HCT116 (cell line): ENCODE results near the gene LMNA. TPM values are rescaled to one million over a fixed set of nuclear protein-coding genes. Genes with fewer than 3 reads are reported as not detected.

Experiments
- ATAC-seq: fragments of 200-7000 bp; cut with Tn5 transposase; 2 replicates; pipeline ENCODE4 v1.9.1; 2020; ENCODE audit warnings: mild to moderate bottlenecking, moderate library complexity
- BruUV-seq: library from RNA; stranded (reverse); fragments of 400-500 nt; replicated peaks from 2 replicates; lab custom pipeline; 2021; lab: Mats Ljungman, UMichigan
- CTCF ChIA-PET: fragments of 300-600 bp; sonication (Branson Sonifier 250); formaldehyde crosslinking; loops from one replicate; lab custom pipeline; 2021; ENCODE audit warnings: antibody characterized with exemption; lab: Charles Lee
- POLR2A ChIA-PET: fragments of 300-600, 350-600 bp; sonication (Branson Sonifier 250); formaldehyde crosslinking; loops from one replicate; lab custom pipeline; 2021; ENCODE audit warnings: antibody characterized with exemption; lab: Charles Lee
- RAD21 ChIA-PET, 2 experiments: fragments of 300-600 bp; sonication (Branson Sonifier 250); formaldehyde crosslinking; loops; one replicate each; lab custom pipeline; 2023; ENCODE audit warnings: low total read pairs in 2 of 2; ENCODE audit not compliant: uncharacterized antibody in 2 of 2, unreplicated experiment in 2 of 2, low non-redundant PET in 1 of 2; lab: Charles Lee
- DNase-seq: peaks from one replicate; pipeline ENCODE4 v3.0.0-alpha.2; 2010; ENCODE audit warnings: low read depth, low spot score
- H2AFZ ChIP-seq: fragments of 200-600 bp; shearing (Covaris generic), sonication (generic); 2 replicates; pipeline ENCODE4 v1.6.1; 2017; ENCODE audit warnings: low read depth, mixed run types, mixed read lengths, antibody characterized with exemption, low read length; ENCODE audit not compliant: poor library complexity, severe bottlenecking
- H3K27ac ChIP-seq: 2 replicates; pipeline ENCODE4 v1.5.1; 2012; ENCODE audit warnings: low read depth, low read length
- H3K27me3 ChIP-seq: fragments of 200-600 bp; sonication (generic); 2 replicates; pipeline ENCODE4 v1.6.1; 2016; ENCODE audit warnings: mixed run types, low read length, mixed read lengths; ENCODE audit not compliant: insufficient read depth
- H3K36me3 ChIP-seq, 2 experiments: fragments of 200-500 bp in 1 of 2; fragments of 200-600 bp in 1 of 2; sonication (Bioruptor generic) in 1 of 2; sonication (generic) in 1 of 2; 2 replicates each; pipeline versions ENCODE4 v1.5.1 to v1.6.1; 2014 to 2016; ENCODE audit warnings: low read length in 2 of 2, inconsistent platforms in 1 of 2, mixed read lengths in 1 of 2, mixed run types in 1 of 2; ENCODE audit not compliant: insufficient read depth in 2 of 2, control insufficient read depth in 1 of 2
- H3K4me1 ChIP-seq, 2 experiments: fragments of 200-600 bp in 1 of 2; sonication (generic) in 1 of 2; 2 replicates each; pipeline versions ENCODE4 v1.5.1 to v1.6.1; 2012 to 2017; ENCODE audit warnings: low read length in 2 of 2, inconsistent platforms in 1 of 2, mild to moderate bottlenecking in 1 of 2, mixed read lengths in 1 of 2, mixed run types in 1 of 2, moderate library complexity in 1 of 2; ENCODE audit not compliant: insufficient read depth in 2 of 2, control insufficient read depth in 1 of 2
- H3K4me2 ChIP-seq: fragments of 200-600 bp; sonication (generic); 2 replicates; pipeline ENCODE4 v1.6.1; 2017; ENCODE audit warnings: mixed run types, low read length, mixed read lengths
- H3K4me3 ChIP-seq, 2 experiments: fragments of 200-600 bp in 1 of 2; sonication (generic) in 1 of 2; replicated peaks in 1 of 2; 2 replicates each; pipeline ENCODE4 v1.5.1; 2011 to 2016; ENCODE audit warnings: low read length in 2 of 2, control low read depth in 1 of 2, low read depth in 1 of 2, mild to moderate bottlenecking in 1 of 2, mixed read lengths in 1 of 2, mixed run types in 1 of 2
- H3K79me2 ChIP-seq: fragments of 200-600 bp; sonication (generic); 2 replicates; pipeline ENCODE4 v1.6.1; 2017; ENCODE audit warnings: mild to moderate bottlenecking, mixed run types, low read length, moderate library complexity, mixed read lengths; ENCODE audit not compliant: insufficient read depth
- H3K9ac ChIP-seq: fragments of 200-600 bp; sonication (generic); 2 replicates; pipeline ENCODE4 v1.6.1; 2016; ENCODE audit warnings: low read length, mixed read lengths
- H3K9me2 ChIP-seq: fragments of 200-600 bp; sonication (generic), shearing (Covaris generic); 2 replicates; pipeline ENCODE4 v1.6.1; 2017; ENCODE audit warnings: mixed run types, mild to moderate bottlenecking, moderate library complexity; ENCODE audit not compliant: insufficient read depth
- H3K9me3 ChIP-seq, 2 experiments: fragments of 200-500 bp in 1 of 2; fragments of 200-600 bp in 1 of 2; sonication (Bioruptor generic) in 1 of 2; sonication (generic) in 1 of 2; 2 replicates each; pipeline ENCODE4 v1.6.1; 2014 to 2017; ENCODE audit warnings: low read length in 2 of 2, mixed read lengths in 2 of 2, inconsistent platforms in 1 of 2, low read depth in 1 of 2, mild to moderate bottlenecking in 1 of 2, mixed run types in 1 of 2, moderate library complexity in 1 of 2; ENCODE audit not compliant: control insufficient read depth in 1 of 2, insufficient read depth in 1 of 2
- H4K20me1 ChIP-seq: fragments of 200-600 bp; sonication (generic), shearing (Covaris generic); 2 replicates; pipeline ENCODE4 v1.6.1; 2017; ENCODE audit warnings: mixed run types, mild to moderate bottlenecking, moderate library complexity; ENCODE audit not compliant: insufficient read depth
- CBX3 ChIP-seq: IDR thresholded peaks from 2 replicates; pipeline ENCODE4 v1.6.1; 2012; ENCODE audit warnings: low read depth
- CEBPB ChIP-seq: IDR thresholded peaks from 2 replicates; pipeline ENCODE4 v1.6.1; 2012; ENCODE audit warnings: low read depth
- EGR1 ChIP-seq: IDR thresholded peaks from 2 replicates; pipeline ENCODE4 v1.6.1; 2012; ENCODE audit warnings: low read depth
- ELF1 ChIP-seq: IDR thresholded peaks from 2 replicates; pipeline ENCODE4 v1.6.1; 2012; ENCODE audit warnings: low read depth, borderline replicate concordance
- EZH2 ChIP-seq: fragments of 200-600 bp; sonication (generic); IDR thresholded peaks from 2 replicates; pipeline ENCODE4 v1.6.1; 2017; ENCODE audit warnings: antibody characterized with exemption, mixed run types
- JUND ChIP-seq: IDR thresholded peaks from 2 replicates; pipeline ENCODE4 v1.6.1; 2012
- POLR2AphosphoS5 ChIP-seq: IDR thresholded peaks from 2 replicates; pipeline ENCODE4 v1.6.1; 2011; ENCODE audit warnings: mild to moderate bottlenecking, low read depth, low read length, moderate library complexity
- RAD21 ChIP-seq: IDR thresholded peaks from 2 replicates; pipeline ENCODE4 v1.6.1; 2012; ENCODE audit warnings: low read depth, mild to moderate bottlenecking
- SIN3A ChIP-seq: IDR thresholded peaks from 2 replicates; pipeline ENCODE4 v1.6.1; 2012; ENCODE audit warnings: low read depth
- SP1 ChIP-seq: IDR thresholded peaks from 2 replicates; pipeline ENCODE4 v1.6.1; 2012; ENCODE audit warnings: low read depth
- SRF ChIP-seq: IDR thresholded peaks from 2 replicates; pipeline ENCODE4 v1.6.1; 2012; ENCODE audit warnings: low read depth
- TCF7L2 ChIP-seq: IDR thresholded peaks from 2 replicates; pipeline ENCODE4 v1.7.0; 2011; ENCODE audit warnings: borderline replicate concordance, inconsistent platforms; ENCODE audit not compliant: insufficient read depth, insufficient read length; ENCODE audit errors: extremely low read depth
- YY1 ChIP-seq: IDR thresholded peaks from 2 replicates; pipeline ENCODE4 v1.6.1; 2011; ENCODE audit warnings: low read length, low read depth, moderate library complexity, mild to moderate bottlenecking; ENCODE audit not compliant: insufficient replicate concordance; ENCODE audit errors: extremely low read depth
- ZFX ChIP-seq: fragments of 450-650 bp; IDR thresholded peaks from 2 replicates; pipeline ENCODE4 v1.6.1; 2017
- ZNF274 ChIP-seq: fragments of 200-500 bp; sonication (Bioruptor generic); IDR thresholded peaks from 2 replicates; pipeline ENCODE4 v1.6.1; 2014; ENCODE audit warnings: mild to moderate bottlenecking, low read depth, low read length, inconsistent platforms
- intact Hi-C: fragments of 100-400 bp; cut with micrococcal nuclease; formaldehyde crosslinking; loops from 2 replicates; pipeline ENCODE4 v1.10.0; 2022
- total RNA-seq: library from RNA; stranded (reverse); gene quantifications from one replicate; pipeline ENCODE4 v1.2.1, GENCODE V29; 2021; ENCODE audit not compliant: unreplicated experiment
- TF ChIP-seq, protein P1 (sequence below), 3 experiments: fragments of 200-600 bp in 1 of 3; sonication (generic) in 1 of 3; IDR thresholded peaks in 2 of 3; conservative IDR thresholded peaks in 1 of 3; 2 replicates each; pipeline ENCODE4 v1.5.1; 2012 to 2017; ENCODE audit warnings: low read depth in 2 of 3, low read length in 2 of 3, antibody characterized with exemption in 1 of 3, borderline replicate concordance in 1 of 3, control low read depth in 1 of 3, mild to moderate bottlenecking in 1 of 3, mixed read lengths in 1 of 3, mixed run types in 1 of 3, moderate library complexity in 1 of 3; ENCODE audit not compliant: insufficient read depth in 1 of 3
- TF ChIP-seq, protein P2 (sequence below): IDR thresholded peaks from 2 replicates; pipeline ENCODE4 v1.6.1; 2012
- TF ChIP-seq, protein P3 (sequence below): IDR thresholded peaks from 2 replicates; pipeline ENCODE4 v1.6.1; 2012; ENCODE audit warnings: low read depth

LMNA gene
- total RNA-seq, 1 experiment from 2014 or later = 528 TPM

DNA sequence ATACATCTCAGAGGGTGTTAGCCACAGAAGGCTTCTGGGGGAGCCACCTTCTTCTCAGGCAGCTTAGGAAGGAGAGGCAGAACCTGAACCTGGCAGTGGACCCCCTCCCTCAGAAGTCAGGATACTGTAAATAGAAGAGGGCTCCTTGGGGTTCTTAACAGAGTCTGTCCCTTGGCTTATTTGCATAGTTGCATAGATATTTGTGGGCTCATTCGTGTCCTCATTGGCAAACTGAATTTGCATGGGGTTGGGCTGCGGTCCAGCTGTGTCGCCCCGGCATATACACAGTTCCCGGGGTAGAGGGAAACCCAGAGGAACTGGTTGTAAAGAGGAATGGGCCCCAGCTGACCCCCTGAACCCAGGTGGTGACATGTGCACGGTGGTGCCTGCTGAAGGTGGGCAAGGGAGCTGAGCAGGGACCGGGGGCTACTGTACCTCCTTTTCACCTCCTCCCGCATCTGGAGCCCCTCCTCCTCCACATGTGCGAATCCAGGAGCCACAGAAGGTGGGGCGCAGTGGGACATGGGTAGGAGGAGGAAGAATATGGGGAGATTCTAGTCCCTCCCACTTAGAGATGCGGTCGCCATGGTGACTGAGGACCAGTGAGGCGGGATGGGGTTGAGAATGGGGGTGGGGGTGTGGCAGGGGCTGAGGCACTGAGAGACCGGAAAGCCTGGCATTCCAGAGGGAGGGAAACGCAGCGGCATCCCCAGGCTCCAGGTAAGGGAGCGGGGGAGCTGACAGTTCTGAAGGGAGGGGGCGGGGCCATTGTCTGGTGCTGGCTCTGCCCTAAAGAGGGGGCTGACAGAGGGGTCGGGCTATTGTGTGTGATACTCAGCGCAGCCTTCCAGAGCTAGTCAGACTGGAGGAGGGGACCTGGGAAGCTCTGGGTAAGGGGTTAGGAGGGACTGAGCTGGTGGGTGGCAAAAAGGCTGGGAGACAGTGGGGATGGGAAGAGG lies 35.1 kb downstream of the LMNA start:
- no peak for DNase-seq
- intact Hi-C loops = loop anchor here (10.0 kb wide), 1 partner anchor 295 kb away; no protein-coding TSS in a partner anchor
- Histone ChIP-seq H3K4me2 (no peak overlapping the region), H3K27me3 (no peaks in the 10 kb centered on the region; the same call in 1 of the 2 replicates), H3K36me3 (no peaks in the 10 kb centered on the region), H4K20me1 (no peaks in the 10 kb centered on the region)
- no TSS peak for BruUV-seq
- TF ChIP-seq, protein P1, sequence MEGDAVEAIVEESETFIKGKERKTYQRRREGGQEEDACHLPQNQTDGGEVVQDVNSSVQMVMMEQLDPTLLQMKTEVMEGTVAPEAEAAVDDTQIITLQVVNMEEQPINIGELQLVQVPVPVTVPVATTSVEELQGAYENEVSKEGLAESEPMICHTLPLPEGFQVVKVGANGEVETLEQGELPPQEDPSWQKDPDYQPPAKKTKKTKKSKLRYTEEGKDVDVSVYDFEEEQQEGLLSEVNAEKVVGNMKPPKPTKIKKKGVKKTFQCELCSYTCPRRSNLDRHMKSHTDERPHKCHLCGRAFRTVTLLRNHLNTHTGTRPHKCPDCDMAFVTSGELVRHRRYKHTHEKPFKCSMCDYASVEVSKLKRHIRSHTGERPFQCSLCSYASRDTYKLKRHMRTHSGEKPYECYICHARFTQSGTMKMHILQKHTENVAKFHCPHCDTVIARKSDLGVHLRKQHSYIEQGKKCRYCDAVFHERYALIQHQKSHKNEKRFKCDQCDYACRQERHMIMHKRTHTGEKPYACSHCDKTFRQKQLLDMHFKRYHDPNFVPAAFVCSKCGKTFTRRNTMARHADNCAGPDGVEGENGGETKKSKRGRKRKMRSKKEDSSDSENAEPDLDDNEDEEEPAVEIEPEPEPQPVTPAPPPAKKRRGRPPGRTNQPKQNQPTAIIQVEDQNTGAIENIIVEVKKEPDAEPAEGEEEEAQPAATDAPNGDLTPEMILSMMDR (IDR thresholded peaks at IDR 0.05 in 2 of 3, conservative IDR thresholded peaks at IDR 0.05 in 1 of 3; ENCODE audit: borderline replicate concordance in 1 of 3, insufficient read depth in 1 of 3, low read depth in 2 of 3, low read length in 2 of 3) = no peak
- no peak for TF ChIP-seq EGR1
- no peak for TF ChIP-seq ZFX
- no peak for TF ChIP-seq TCF7L2
- no peak for TF ChIP-seq CBX3
- TF ChIP-seq, protein P2, sequence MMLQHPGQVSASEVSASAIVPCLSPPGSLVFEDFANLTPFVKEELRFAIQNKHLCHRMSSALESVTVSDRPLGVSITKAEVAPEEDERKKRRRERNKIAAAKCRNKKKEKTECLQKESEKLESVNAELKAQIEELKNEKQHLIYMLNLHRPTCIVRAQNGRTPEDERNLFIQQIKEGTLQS = no peak
- no peak for TF ChIP-seq ELF1
- no peak for TF ChIP-seq CEBPB
- TF ChIP-seq, protein P3, sequence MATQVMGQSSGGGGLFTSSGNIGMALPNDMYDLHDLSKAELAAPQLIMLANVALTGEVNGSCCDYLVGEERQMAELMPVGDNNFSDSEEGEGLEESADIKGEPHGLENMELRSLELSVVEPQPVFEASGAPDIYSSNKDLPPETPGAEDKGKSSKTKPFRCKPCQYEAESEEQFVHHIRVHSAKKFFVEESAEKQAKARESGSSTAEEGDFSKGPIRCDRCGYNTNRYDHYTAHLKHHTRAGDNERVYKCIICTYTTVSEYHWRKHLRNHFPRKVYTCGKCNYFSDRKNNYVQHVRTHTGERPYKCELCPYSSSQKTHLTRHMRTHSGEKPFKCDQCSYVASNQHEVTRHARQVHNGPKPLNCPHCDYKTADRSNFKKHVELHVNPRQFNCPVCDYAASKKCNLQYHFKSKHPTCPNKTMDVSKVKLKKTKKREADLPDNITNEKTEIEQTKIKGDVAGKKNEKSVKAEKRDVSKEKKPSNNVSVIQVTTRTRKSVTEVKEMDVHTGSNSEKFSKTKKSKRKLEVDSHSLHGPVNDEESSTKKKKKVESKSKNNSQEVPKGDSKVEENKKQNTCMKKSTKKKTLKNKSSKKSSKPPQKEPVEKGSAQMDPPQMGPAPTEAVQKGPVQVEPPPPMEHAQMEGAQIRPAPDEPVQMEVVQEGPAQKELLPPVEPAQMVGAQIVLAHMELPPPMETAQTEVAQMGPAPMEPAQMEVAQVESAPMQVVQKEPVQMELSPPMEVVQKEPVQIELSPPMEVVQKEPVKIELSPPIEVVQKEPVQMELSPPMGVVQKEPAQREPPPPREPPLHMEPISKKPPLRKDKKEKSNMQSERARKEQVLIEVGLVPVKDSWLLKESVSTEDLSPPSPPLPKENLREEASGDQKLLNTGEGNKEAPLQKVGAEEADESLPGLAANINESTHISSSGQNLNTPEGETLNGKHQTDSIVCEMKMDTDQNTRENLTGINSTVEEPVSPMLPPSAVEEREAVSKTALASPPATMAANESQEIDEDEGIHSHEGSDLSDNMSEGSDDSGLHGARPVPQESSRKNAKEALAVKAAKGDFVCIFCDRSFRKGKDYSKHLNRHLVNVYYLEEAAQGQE = no peak
- TF ChIP-seq SP1 = no peak
- no peak for TF ChIP-seq SIN3A
- no peak for TF ChIP-seq EZH2
- TF ChIP-seq ZNF274 = no peak
- no peak for TF ChIP-seq SRF
- no peak for TF ChIP-seq YY1
- no peak for TF ChIP-seq RAD21
- no peak for TF ChIP-seq POLR2AphosphoS5
- TF ChIP-seq JUND = no peak
- TF ChIP-seq, all 23 proteins: peak for 0
- Histone ChIP-seq H3K79me2 (no peaks in the 10 kb centered on the region), H3K9ac (no peak overlapping the region), H3K9me3 (no peaks in the 10 kb centered on the region), H3K4me1 (peaks cover 9 to 12% of the 10 kb centered on the region in 2 experiments), H3K27ac (no peak overlapping the region), H2AFZ (no peak overlapping the region), H3K9me2 (no peaks in the 10 kb centered on the region), H3K4me3 (no peak overlapping the region)
- ChIA-PET RAD21 (no interaction called here), CTCF (interaction anchor here (1.7 kb wide), 1 partner anchor 20 kb away, joined by 3 read pairs; no protein-coding TSS in a partner anchor), POLR2A (no interaction called here)
- no peak for ATAC-seq
